ENCODE measurements around the gene SFXN2. TPM values are rescaled to one million over a fixed set of nuclear protein-coding genes. Genes with fewer than 3 reads are reported as not detected.

SFXN2 gene
- total RNA-seq, 1 donor from 2014 or later, result 28.3 TPM

GRCh38 chr10:102776779-102777456 lies 62.5 kb downstream of the SFXN2 start:
- peak; percentile 76 for DNase-seq (ENCODE audit: low spot score)

GRCh38 chr10:102777711-102778453 lies 63.4 kb downstream of the SFXN2 start:
- DNase-seq (ENCODE audit: low spot score), result no peak

- no peak for DNase-seq (ENCODE audit: low spot score)
Measured at GRCh38 chr10:102778781-102779180, 64.3 kb downstream of the SFXN2 start.

- no peak for DNase-seq (ENCODE audit: low spot score)
Measured at GRCh38 chr10:102779680-102780526, 65.5 kb downstream of the SFXN2 start.

GRCh38 chr10:102780527-102780808 lies 66.0 kb downstream of the SFXN2 start:
- DNase-seq (ENCODE audit: low spot score), result no peak

GRCh38 chr10:102781090-102781920 lies 66.9 kb downstream of the SFXN2 start:
- no peak for DNase-seq (ENCODE audit: low spot score)

- DNase-seq (ENCODE audit: low spot score), result no peak
Measured at GRCh38 chr10:102781921-102782557, 67.6 kb downstream of the SFXN2 start.

GRCh38 chr10:102782673-102783551 lies 68.5 kb downstream of the SFXN2 start:
- DNase-seq (ENCODE audit: low spot score), result peak; percentile 77

GRCh38 chr10:102783568-102783967 lies 69.1 kb downstream of the SFXN2 start:
- DNase-seq (ENCODE audit: low spot score), result no peak

- no peak for DNase-seq (ENCODE audit: low spot score)
Measured at GRCh38 chr10:102785818-102786217, 71.4 kb downstream of the SFXN2 start.

- no peak for DNase-seq (ENCODE audit: low spot score)
Measured at GRCh38 chr10:102791754-102792395, 77.4 kb downstream of the SFXN2 start.

Other genes with a start within 250 kb of the SFXN2 start
- 87.1 TPM for gene ACTR1A, start 211.9 kb upstream of the SFXN2 start, total RNA-seq
- 25.5 TPM for gene SUFU, start 210.7 kb upstream of the SFXN2 start, total RNA-seq
- 137 TPM for gene TRIM8, start 70.2 kb upstream of the SFXN2 start, total RNA-seq
- 11.2 TPM for gene ARL3, start 239 bp upstream of the SFXN2 start, total RNA-seq
- gene WBP1L, start 29.3 kb downstream of the SFXN2 start, total RNA-seq, result 55.2 TPM
- gene CYP17A1, start 122.8 kb downstream of the SFXN2 start, total RNA-seq, result 1.1 TPM
- gene BORCS7, start 139.6 kb downstream of the SFXN2 start, total RNA-seq, result 22.5 TPM
- 0.29 TPM for gene AS3MT, start 154.8 kb downstream of the SFXN2 start, total RNA-seq
- 12.7 TPM for gene CNNM2, start 203.7 kb downstream of the SFXN2 start, total RNA-seq

Data from ureter (tissue), 1 donor.